SK-N-SH (cell line): ENCODE measurements around the gene SGPP2. TPM values are rescaled to one million over a fixed set of nuclear protein-coding genes. Genes with fewer than 3 reads are reported as not detected.

Experiments used
- CTCF ChIA-PET: fragments of 300-600, 350-600 bp; formaldehyde crosslinking; extraction: SDS; loops from one replicate; lab custom pipeline; 2021; lab: Yijun Ruan, JAX
- POLR2A ChIA-PET: fragments of 350-600 bp; sonication (Branson Sonifier 250); formaldehyde crosslinking; extraction: SDS; loops from one replicate; lab custom pipeline; 2020; ENCODE audit warnings: antibody characterized with exemption, inconsistent platforms; lab: Yijun Ruan, JAX
- DNase-seq: peaks from one replicate; pipeline ENCODE4 v3.0.0; 2012
- H2AFZ ChIP-seq: fragments of 200-600 bp; sonication (generic); 2 replicates; pipeline ENCODE4 v1.8.1; 2016; ENCODE audit warnings: antibody characterized with exemption, mild to moderate bottlenecking, low read depth
- H3F3A ChIP-seq: fragments of 200-600 bp; sonication (generic); replicated peaks from 2 replicates; pipeline ENCODE3; 2016; ENCODE audit warnings: antibody characterized with exemption, mild to moderate bottlenecking; ENCODE audit not compliant: insufficient read depth
- H3K27ac ChIP-seq, 2 experiments: fragments of 200-500 bp in 1 of 2; fragments of 200-600 bp in 1 of 2; sonication (Bioruptor generic) in 1 of 2; sonication (generic), shearing (Covaris generic) in 1 of 2; 2 replicates each; pipeline versions ENCODE4 v1.5.1 to v1.6.1; 2014 to 2016; ENCODE audit warnings: low read depth in 2 of 2, inconsistent platforms in 1 of 2, low read length in 1 of 2, mild to moderate bottlenecking in 1 of 2, mixed read lengths in 1 of 2
- H3K27me3 ChIP-seq: fragments of 200-600 bp; sonication (generic), shearing (Covaris generic); 2 replicates; pipeline ENCODE4 v1.6.1; 2016; ENCODE audit warnings: mixed run types; ENCODE audit not compliant: insufficient read depth
- H3K36me3 ChIP-seq, 2 experiments: fragments of 200-500 bp in 1 of 2; fragments of 200-600 bp in 1 of 2; sonication (Bioruptor generic) in 1 of 2; sonication (generic) in 1 of 2; replicated peaks in 1 of 2; 2 replicates each; pipeline versions ENCODE3 to v1.5.1; 2014 to 2016; ENCODE audit warnings: low read length in 1 of 2, mild to moderate bottlenecking in 1 of 2; ENCODE audit not compliant: insufficient read depth in 2 of 2, control insufficient read depth in 1 of 2
- H3K4me1 ChIP-seq, 2 experiments: fragments of 200-500 bp in 1 of 2; fragments of 200-600 bp in 1 of 2; sonication (Bioruptor generic) in 1 of 2; sonication (generic), shearing (Covaris generic) in 1 of 2; 2 replicates each; pipeline versions ENCODE4 v1.5.1 to v1.6.1; 2014 to 2016; ENCODE audit warnings: low read depth in 1 of 2, low read length in 1 of 2, mixed run types in 1 of 2; ENCODE audit not compliant: insufficient read depth in 2 of 2, control insufficient read depth in 1 of 2
- H3K4me2 ChIP-seq: fragments of 200-600 bp; sonication (generic), shearing (Covaris generic); 2 replicates; pipeline ENCODE4 v1.6.1; 2017; ENCODE audit warnings: mixed run types
- H3K4me3 ChIP-seq, 2 experiments: fragments of 200-500 bp in 1 of 2; fragments of 200-600 bp in 1 of 2; sonication (Bioruptor generic) in 1 of 2; sonication (generic), shearing (Covaris generic) in 1 of 2; 2 replicates each; pipeline versions ENCODE4 v1.5.1 to v1.8.1; 2014 to 2016; ENCODE audit warnings: low read depth in 2 of 2, inconsistent platforms in 1 of 2, low read length in 1 of 2, mild to moderate bottlenecking in 1 of 2, mixed read lengths in 1 of 2, moderate library complexity in 1 of 2
- H3K79me2 ChIP-seq: fragments of 200-600 bp; sonication (generic); 2 replicates; pipeline ENCODE4 v1.8.1; 2017; ENCODE audit warnings: mild to moderate bottlenecking; ENCODE audit not compliant: insufficient read depth
- H3K9ac ChIP-seq: fragments of 200-600 bp; sonication (generic); 2 replicates; pipeline ENCODE4 v1.6.1; 2017; ENCODE audit warnings: mixed run types
- H3K9me2 ChIP-seq: fragments of 200-600 bp; sonication (generic); 2 replicates; pipeline ENCODE4 v1.6.1; 2017; ENCODE audit warnings: mixed run types
- H3K9me3 ChIP-seq: fragments of 200-600 bp; sonication (generic); 2 replicates; pipeline ENCODE4 v1.6.1; 2017; ENCODE audit warnings: mixed run types, mild to moderate bottlenecking, moderate library complexity
- H4K20me1 ChIP-seq: fragments of 200-600 bp; sonication (generic); 2 replicates; pipeline ENCODE4 v1.6.1; 2017; ENCODE audit warnings: mild to moderate bottlenecking, mixed run types; ENCODE audit not compliant: insufficient read depth
- ELF1 ChIP-seq: IDR thresholded peaks from 2 replicates; pipeline ENCODE4 v1.4.0; 2012
- EP300 ChIP-seq, 2 experiments: IDR thresholded peaks; 2 replicates each; pipeline versions ENCODE4 v1.4.0 to v1.6.1; 2012; ENCODE audit warnings: borderline replicate concordance in 1 of 2, low read depth in 1 of 2, low read length in 1 of 2
- FOXM1 ChIP-seq: IDR thresholded peaks from 2 replicates; pipeline ENCODE4 v1.4.0; 2012; ENCODE audit warnings: low read depth, mild to moderate bottlenecking
- GABPA ChIP-seq: IDR thresholded peaks from 2 replicates; pipeline ENCODE4 v1.4.0; 2012; ENCODE audit warnings: low read depth, mild to moderate bottlenecking
- GATA2 ChIP-seq: sonication (generic); formaldehyde crosslinking; IDR thresholded peaks from 2 replicates; pipeline ENCODE4 v1.5.0; 2020; ENCODE audit warnings: mild to moderate bottlenecking, missing genetic modification reagents
- JUND ChIP-seq: IDR thresholded peaks from 2 replicates; pipeline ENCODE4 v1.4.0; 2012
- NFIC ChIP-seq: IDR thresholded peaks from 2 replicates; pipeline ENCODE4 v1.4.0; 2012; ENCODE audit warnings: borderline replicate concordance
- RFX5 ChIP-seq: IDR thresholded peaks from 2 replicates; pipeline ENCODE4 v1.6.1; 2012; ENCODE audit warnings: mild to moderate bottlenecking, improper control_type of control experiment, low read length
- RXRA ChIP-seq: IDR thresholded peaks from 2 replicates; pipeline ENCODE4 v1.4.0; 2012; ENCODE audit warnings: low read depth, mild to moderate bottlenecking, borderline replicate concordance
- TEAD4 ChIP-seq: IDR thresholded peaks from 2 replicates; pipeline ENCODE4 v1.4.0; 2012; ENCODE audit warnings: mild to moderate bottlenecking, borderline replicate concordance; ENCODE audit not compliant: insufficient read depth
- USF1 ChIP-seq: IDR thresholded peaks from 2 replicates; pipeline ENCODE4 v1.4.0; 2012; ENCODE audit warnings: low read depth, borderline replicate concordance
- YY1 ChIP-seq: IDR thresholded peaks from 2 replicates; pipeline ENCODE4 v1.4.0; 2012; ENCODE audit warnings: low read depth, mild to moderate bottlenecking
- WGBS: methylation state at CpG from one replicate; pipeline ENCODE4 v1.1.6; 2017; ENCODE audit warnings: low lambda C conversion rate; 5-methylcytosine and 5-hydroxymethylcytosine counted together
- polyA plus RNA-seq, 3 experiments: library from polyadenylated mRNA; depleted of rRNA; stranded (reverse); fragments of >200 nt; gene quantifications; 2 replicates each; pipeline ENCODE4 v1.2.3, GENCODE V29; 2012
- TF ChIP-seq, protein P1 (sequence below): IDR thresholded peaks from 2 replicates; pipeline ENCODE4 v1.4.0; 2012; ENCODE audit warnings: low read depth
- TF ChIP-seq, protein P2 (sequence below): IDR thresholded peaks from 2 replicates; pipeline ENCODE4 v1.6.1; 2012; ENCODE audit warnings: mild to moderate bottlenecking, low read depth, low read length, moderate library complexity
- TF ChIP-seq, protein P3 (sequence below): IDR thresholded peaks from 2 replicates; pipeline ENCODE4 v1.4.0; 2012; ENCODE audit warnings: low read depth, borderline replicate concordance

The SGPP2 gene
- polyA plus RNA-seq, 1 of the 3 experiments (the other 2 are of a cell fraction): 0.03 TPM

GRCh38 chr2:222563936-222564335 is 139.6 kb downstream of the SGPP2 start:
- no peak for DNase-seq
- Histone ChIP-seq H4K20me1 (no peaks in the 10 kb centered on the region), H3K79me2 (no peaks in the 10 kb centered on the region), H3K36me3 (peaks cover 9 to 18% of the 10 kb centered on the region in 2 experiments), H3K4me3 (no peak overlapping the region), H3K27me3 (no peaks in the 10 kb centered on the region), H3K4me2 (no peak overlapping the region), H3F3A (no peaks in the 10 kb centered on the region), H3K9me3 (no peaks in the 10 kb centered on the region), H3K9me2 (no peaks in the 10 kb centered on the region), H2AFZ (no peak overlapping the region), H3K9ac (no peak overlapping the region), H3K4me1 (no peaks in the 10 kb centered on the region), H3K27ac (no peak overlapping the region)
- 95% methylated on average over 6 of the region's 6 CpGs for WGBS
- ChIA-PET POLR2A (no interaction called here), CTCF (interaction anchor here (1.8 to 2.0 kb wide), 2 partner anchors 15 to 246 kb away, joined by 4 to 5 read pairs; no protein-coding TSS in a partner anchor)
- TF ChIP-seq RXRA (no peak), ELF1 (no peak), EP300 (IDR thresholded peaks at IDR 0.05; ENCODE audit: borderline replicate concordance in 1 of 2, low read depth in 1 of 2, low read length in 1 of 2) (no peak), FOXM1 (no peak), RFX5 (no peak), TEAD4 (no peak), GABPA (no peak), YY1 (no peak), USF1 (no peak), NFIC (no peak), GATA2 (no peak), JUND (no peak)
- TF ChIP-seq, protein P1, sequence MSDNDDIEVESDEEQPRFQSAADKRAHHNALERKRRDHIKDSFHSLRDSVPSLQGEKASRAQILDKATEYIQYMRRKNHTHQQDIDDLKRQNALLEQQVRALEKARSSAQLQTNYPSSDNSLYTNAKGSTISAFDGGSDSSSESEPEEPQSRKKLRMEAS: no peak
- TF ChIP-seq, protein P2, sequence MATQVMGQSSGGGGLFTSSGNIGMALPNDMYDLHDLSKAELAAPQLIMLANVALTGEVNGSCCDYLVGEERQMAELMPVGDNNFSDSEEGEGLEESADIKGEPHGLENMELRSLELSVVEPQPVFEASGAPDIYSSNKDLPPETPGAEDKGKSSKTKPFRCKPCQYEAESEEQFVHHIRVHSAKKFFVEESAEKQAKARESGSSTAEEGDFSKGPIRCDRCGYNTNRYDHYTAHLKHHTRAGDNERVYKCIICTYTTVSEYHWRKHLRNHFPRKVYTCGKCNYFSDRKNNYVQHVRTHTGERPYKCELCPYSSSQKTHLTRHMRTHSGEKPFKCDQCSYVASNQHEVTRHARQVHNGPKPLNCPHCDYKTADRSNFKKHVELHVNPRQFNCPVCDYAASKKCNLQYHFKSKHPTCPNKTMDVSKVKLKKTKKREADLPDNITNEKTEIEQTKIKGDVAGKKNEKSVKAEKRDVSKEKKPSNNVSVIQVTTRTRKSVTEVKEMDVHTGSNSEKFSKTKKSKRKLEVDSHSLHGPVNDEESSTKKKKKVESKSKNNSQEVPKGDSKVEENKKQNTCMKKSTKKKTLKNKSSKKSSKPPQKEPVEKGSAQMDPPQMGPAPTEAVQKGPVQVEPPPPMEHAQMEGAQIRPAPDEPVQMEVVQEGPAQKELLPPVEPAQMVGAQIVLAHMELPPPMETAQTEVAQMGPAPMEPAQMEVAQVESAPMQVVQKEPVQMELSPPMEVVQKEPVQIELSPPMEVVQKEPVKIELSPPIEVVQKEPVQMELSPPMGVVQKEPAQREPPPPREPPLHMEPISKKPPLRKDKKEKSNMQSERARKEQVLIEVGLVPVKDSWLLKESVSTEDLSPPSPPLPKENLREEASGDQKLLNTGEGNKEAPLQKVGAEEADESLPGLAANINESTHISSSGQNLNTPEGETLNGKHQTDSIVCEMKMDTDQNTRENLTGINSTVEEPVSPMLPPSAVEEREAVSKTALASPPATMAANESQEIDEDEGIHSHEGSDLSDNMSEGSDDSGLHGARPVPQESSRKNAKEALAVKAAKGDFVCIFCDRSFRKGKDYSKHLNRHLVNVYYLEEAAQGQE: no peak
- TF ChIP-seq, protein P3, sequence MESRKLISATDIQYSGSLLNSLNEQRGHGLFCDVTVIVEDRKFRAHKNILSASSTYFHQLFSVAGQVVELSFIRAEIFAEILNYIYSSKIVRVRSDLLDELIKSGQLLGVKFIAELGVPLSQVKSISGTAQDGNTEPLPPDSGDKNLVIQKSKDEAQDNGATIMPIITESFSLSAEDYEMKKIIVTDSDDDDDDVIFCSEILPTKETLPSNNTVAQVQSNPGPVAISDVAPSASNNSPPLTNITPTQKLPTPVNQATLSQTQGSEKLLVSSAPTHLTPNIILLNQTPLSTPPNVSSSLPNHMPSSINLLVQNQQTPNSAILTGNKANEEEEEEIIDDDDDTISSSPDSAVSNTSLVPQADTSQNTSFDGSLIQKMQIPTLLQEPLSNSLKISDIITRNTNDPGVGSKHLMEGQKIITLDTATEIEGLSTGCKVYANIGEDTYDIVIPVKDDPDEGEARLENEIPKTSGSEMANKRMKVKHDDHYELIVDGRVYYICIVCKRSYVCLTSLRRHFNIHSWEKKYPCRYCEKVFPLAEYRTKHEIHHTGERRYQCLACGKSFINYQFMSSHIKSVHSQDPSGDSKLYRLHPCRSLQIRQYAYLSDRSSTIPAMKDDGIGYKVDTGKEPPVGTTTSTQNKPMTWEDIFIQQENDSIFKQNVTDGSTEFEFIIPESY: no peak
- TF ChIP-seq, all 33 proteins: peak for 0
